H1 (cell line): ENCODE measurements around the gene PIEZO1. TPM values are rescaled to one million over a fixed set of nuclear protein-coding genes. Genes with fewer than 3 reads are reported as not detected.

Experiments
- CTCF ChIA-PET: fragments of 300-600 bp; sonication (Branson Sonifier 250); formaldehyde crosslinking; loops from one replicate; lab custom pipeline; 2021; ENCODE audit not compliant: partially characterized antibody; lab: Charles Lee
- POLR2A ChIA-PET: fragments of 300-600 bp; sonication (Branson Sonifier 250); formaldehyde crosslinking; loops from one replicate; lab custom pipeline; 2021; ENCODE audit warnings: inconsistent platforms; ENCODE audit not compliant: partially characterized antibody; lab: Charles Lee
- DNase-seq, 2 experiments: peaks; one replicate each; pipeline versions ENCODE4 v3.0.0 to v3.0.0-alpha.2; 2010 to 2022; ENCODE audit warnings: low spot score in 2 of 2, low read depth in 1 of 2, mixed read lengths in 1 of 2
- FAIRE-seq: peaks from 2 replicates; lab custom pipeline; 2011; peaks lifted over from hg19 to GRCh38; lab: Jason Lieb, UNC
- H2AFZ ChIP-seq: 2 replicates; pipeline ENCODE4 v1.8.1; 2012; ENCODE audit warnings: low read length, inconsistent platforms
- H2AK5ac ChIP-seq: 2 replicates; pipeline ENCODE4 v1.6.1; 2013; ENCODE audit warnings: low read depth, low read length
- H2BK120ac ChIP-seq: replicated peaks from 2 replicates; pipeline ENCODE3; 2013; ENCODE audit warnings: low read depth, low read length, inconsistent platforms
- H2BK12ac ChIP-seq: 2 replicates; pipeline ENCODE4 v1.6.1; 2013; ENCODE audit warnings: low read depth, low read length
- H2BK15ac ChIP-seq: 2 replicates; pipeline ENCODE4 v1.6.1; 2013; ENCODE audit warnings: low read length
- H2BK20ac ChIP-seq: 2 replicates; pipeline ENCODE4 v1.6.1; 2013; ENCODE audit warnings: low read length
- H2BK5ac ChIP-seq: 2 replicates; pipeline ENCODE4 v1.6.1; 2013; ENCODE audit warnings: low read depth, low read length
- H3K14ac ChIP-seq: 2 replicates; pipeline ENCODE4 v1.6.1; 2013; ENCODE audit warnings: inconsistent platforms; ENCODE audit not compliant: insufficient read length
- H3K18ac ChIP-seq: 2 replicates; pipeline ENCODE4 v1.6.1; 2013; ENCODE audit warnings: low read length; ENCODE audit errors: extremely low read depth
- H3K23ac ChIP-seq: 2 replicates; pipeline ENCODE4 v1.6.1; 2013; ENCODE audit warnings: inconsistent platforms; ENCODE audit not compliant: insufficient read length
- H3K23me2 ChIP-seq: 2 replicates; pipeline ENCODE4 v1.6.1; 2013; ENCODE audit warnings: low read depth, low read length
- H3K27ac ChIP-seq: 2 replicates; pipeline ENCODE4 v1.6.1; 2011; ENCODE audit warnings: low read depth, low read length, inconsistent platforms
- H3K27me3 ChIP-seq, 4 experiments: replicated peaks in 1 of 4; 1 replicate in 1 of 4; 2 replicates in 3 of 4; pipeline versions ENCODE4 v1.6.1 to v1.8.1; 2011 to 2013; ENCODE audit warnings: low read length in 3 of 4, mild to moderate bottlenecking in 3 of 4, inconsistent platforms in 2 of 4, mixed read lengths in 2 of 4, moderate library complexity in 1 of 4; ENCODE audit not compliant: control insufficient read depth in 3 of 4, insufficient read depth in 3 of 4; ENCODE audit errors: extremely low read depth in 1 of 4
- H3K36me3 ChIP-seq, 4 experiments: 2 replicates each; pipeline versions ENCODE4 v1.6.1 to v1.8.1; 2011 to 2013; ENCODE audit warnings: mild to moderate bottlenecking in 4 of 4, low read length in 3 of 4, moderate library complexity in 2 of 4, control low read depth in 1 of 4, inconsistent platforms in 1 of 4; ENCODE audit not compliant: insufficient read depth in 4 of 4, control insufficient read depth in 2 of 4
- H3K4ac ChIP-seq: replicated peaks from 2 replicates; pipeline ENCODE3; 2013; ENCODE audit warnings: low read length, low read depth, mixed read lengths, inconsistent platforms; ENCODE audit not compliant: insufficient read length
- H3K4me1 ChIP-seq, 4 experiments: replicated peaks in 1 of 4; 1 replicate in 1 of 4; 2 replicates in 3 of 4; pipeline versions ENCODE4 v1.6.1 to v1.8.1; 2011 to 2013; ENCODE audit warnings: low read length in 3 of 4, inconsistent platforms in 2 of 4, mixed read lengths in 1 of 4; ENCODE audit not compliant: insufficient read depth in 4 of 4, control insufficient read depth in 3 of 4
- H3K4me2 ChIP-seq, 2 experiments: 2 replicates each; pipeline versions ENCODE4 v1.6.1 to v1.8.1; 2011 to 2013; ENCODE audit warnings: low read depth in 2 of 2, low read length in 2 of 2, control low read depth in 1 of 2, inconsistent platforms in 1 of 2, mild to moderate bottlenecking in 1 of 2; ENCODE audit not compliant: insufficient read depth in 1 of 2
- H3K4me3 ChIP-seq, 4 experiments: fragments of 200-600, 300-600 bp in 1 of 4; sonication (generic), shearing (Covaris generic), sonication (Bioruptor Twin) in 1 of 4; 2 replicates each; pipeline versions ENCODE4 v1.5.1 to v1.8.1; 2011 to 2016; ENCODE audit warnings: low read length in 4 of 4, low read depth in 3 of 4, control low read depth in 2 of 4, inconsistent platforms in 2 of 4, mild to moderate bottlenecking in 2 of 4, mixed read lengths in 1 of 4, moderate library complexity in 1 of 4; ENCODE audit not compliant: insufficient read depth in 2 of 4; ENCODE audit errors: extremely low read depth in 1 of 4
- H3K56ac ChIP-seq: replicated peaks from 2 replicates; pipeline ENCODE3; 2013; ENCODE audit warnings: low read depth, mild to moderate bottlenecking, mixed read lengths, low read length, inconsistent platforms; ENCODE audit not compliant: insufficient read length
- H3K79me1 ChIP-seq: 2 replicates; pipeline ENCODE4 v1.6.1; 2013; ENCODE audit warnings: low read depth, low read length, control low read depth
- H3K79me2 ChIP-seq, 2 experiments: 2 replicates each; pipeline versions ENCODE4 v1.6.1 to v1.8.1; 2012 to 2013; ENCODE audit warnings: low read length in 2 of 2, mild to moderate bottlenecking in 2 of 2, inconsistent platforms in 1 of 2; ENCODE audit not compliant: insufficient read depth in 2 of 2, control insufficient read depth in 1 of 2
- H3K9ac ChIP-seq, 4 experiments: replicated peaks in 1 of 4; 1 replicate in 1 of 4; 2 replicates in 3 of 4; pipeline versions ENCODE4 v1.6.1 to v1.8.1; 2011 to 2013; ENCODE audit warnings: low read depth in 3 of 4, low read length in 3 of 4, control low read depth in 2 of 4, mild to moderate bottlenecking in 2 of 4, moderate library complexity in 2 of 4, inconsistent platforms in 1 of 4; ENCODE audit errors: extremely low read depth in 1 of 4
- H3K9me3 ChIP-seq, 2 experiments: 2 replicates each; pipeline versions ENCODE4 v1.6.1 to v1.8.1; 2012 to 2013; ENCODE audit warnings: mild to moderate bottlenecking in 2 of 2, moderate library complexity in 2 of 2, control low read depth in 1 of 2, inconsistent platforms in 1 of 2, low read depth in 1 of 2, low read length in 1 of 2, mixed read lengths in 1 of 2; ENCODE audit not compliant: insufficient read depth in 2 of 2
- H4K20me1 ChIP-seq, 2 experiments: replicated peaks in 1 of 2; 2 replicates each; pipeline versions ENCODE3 to v1.8.1; 2011 to 2013; ENCODE audit warnings: inconsistent platforms in 2 of 2, low read length in 2 of 2, mild to moderate bottlenecking in 1 of 2; ENCODE audit not compliant: insufficient read depth in 2 of 2, control insufficient read depth in 1 of 2
- H4K5ac ChIP-seq: 2 replicates; pipeline ENCODE4 v1.6.1; 2013; ENCODE audit warnings: low read length, low read depth, mixed read lengths, inconsistent platforms; ENCODE audit not compliant: insufficient read length
- H4K8ac ChIP-seq: 2 replicates; pipeline ENCODE4 v1.8.0; 2013; ENCODE audit warnings: mild to moderate bottlenecking, moderate library complexity, low read length, inconsistent platforms; ENCODE audit not compliant: insufficient read depth; ENCODE audit errors: extremely low read depth
- H4K91ac ChIP-seq: replicated peaks from 2 replicates; pipeline ENCODE3; 2013; ENCODE audit warnings: low read length, mixed read lengths, inconsistent platforms; ENCODE audit not compliant: insufficient read length
- EP300 ChIP-seq, 2 experiments: IDR thresholded peaks; 1 replicate in 1 of 2; 2 replicates in 1 of 2; pipeline ENCODE4 v1.6.1; 2011 to 2012; ENCODE audit warnings: low read depth in 2 of 2, low read length in 2 of 2, mild to moderate bottlenecking in 2 of 2, borderline replicate concordance in 1 of 2, inconsistent platforms in 1 of 2, moderate library complexity in 1 of 2
- HDAC2 ChIP-seq, 2 experiments: fragments of 300-600 bp in 1 of 2; sonication (generic) in 1 of 2; IDR thresholded peaks; 2 replicates each; pipeline ENCODE4 v1.6.1; 2011 to 2012; ENCODE audit warnings: low read depth in 2 of 2, low read length in 2 of 2, mild to moderate bottlenecking in 2 of 2, moderate library complexity in 2 of 2, borderline replicate concordance in 1 of 2, inconsistent platforms in 1 of 2
- KDM1A ChIP-seq: fragments of 200-600, 300-600 bp; sonication (generic); IDR thresholded peaks from 2 replicates; pipeline ENCODE4 v1.7.1; 2016; ENCODE audit warnings: mild to moderate bottlenecking, low read length, borderline replicate concordance
- SAP30 ChIP-seq: fragments of 300-600 bp; sonication (generic); IDR thresholded peaks from 2 replicates; pipeline ENCODE4 v1.7.1; 2012; ENCODE audit warnings: low read length, moderate library complexity, mild to moderate bottlenecking, inconsistent platforms; ENCODE audit not compliant: insufficient read depth, insufficient replicate concordance
- WGBS, 2 experiments: shearing (Covaris generic) in 1 of 2; methylation state at CpG; one replicate each; pipeline versions ENCODE4 v1.1.6 to v1.1.7; 2013 to 2015; ENCODE audit warnings: low lambda C conversion rate in 2 of 2, mixed read lengths in 2 of 2, inconsistent platforms in 1 of 2, low coverage in 1 of 2, missing lambda C conversion rate in 1 of 2; ENCODE audit not compliant: insufficient replicate concordance in 2 of 2, insufficient coverage in 1 of 2, insufficient read length in 1 of 2; ENCODE audit errors: extremely low coverage in 1 of 2, missing lambda C conversion rate in 1 of 2; 5-methylcytosine and 5-hydroxymethylcytosine counted together
- polyA plus RNA-seq, 7 experiments: library from polyadenylated mRNA; depleted of rRNA in 3 of 7; stranded (reverse) in 5 of 7; unstranded in 2 of 7; fragments of >200 nt in 5 of 7; fragments of 200-250 nt in 2 of 7; gene quantifications; 1 replicate in 5 of 7; 2 replicates in 1 of 7; 4 replicates in 1 of 7; pipeline versions ENCODE4 v1.2.1 to v1.2.3, GENCODE V29; 2011 to 2013; ENCODE audit warnings: missing spikeins in 2 of 7, mixed read lengths in 2 of 7
- total RNA-seq: library from RNA; stranded (reverse); fragmentation: NEBNext Ultra II Directional; extraction: Animal tissue kit (Norgen Biotek cat#: 25700); gene quantifications from 2 replicates; pipeline ENCODE4 v1.2.1, GENCODE V29; 2021

PIEZO1 gene
- total and polyA plus RNA-seq, 2 of the 8 experiments (the other 6 are each of a cell fraction or from before 2014, with no cell fraction given) = 42.3 to 67.5 TPM

DNA sequence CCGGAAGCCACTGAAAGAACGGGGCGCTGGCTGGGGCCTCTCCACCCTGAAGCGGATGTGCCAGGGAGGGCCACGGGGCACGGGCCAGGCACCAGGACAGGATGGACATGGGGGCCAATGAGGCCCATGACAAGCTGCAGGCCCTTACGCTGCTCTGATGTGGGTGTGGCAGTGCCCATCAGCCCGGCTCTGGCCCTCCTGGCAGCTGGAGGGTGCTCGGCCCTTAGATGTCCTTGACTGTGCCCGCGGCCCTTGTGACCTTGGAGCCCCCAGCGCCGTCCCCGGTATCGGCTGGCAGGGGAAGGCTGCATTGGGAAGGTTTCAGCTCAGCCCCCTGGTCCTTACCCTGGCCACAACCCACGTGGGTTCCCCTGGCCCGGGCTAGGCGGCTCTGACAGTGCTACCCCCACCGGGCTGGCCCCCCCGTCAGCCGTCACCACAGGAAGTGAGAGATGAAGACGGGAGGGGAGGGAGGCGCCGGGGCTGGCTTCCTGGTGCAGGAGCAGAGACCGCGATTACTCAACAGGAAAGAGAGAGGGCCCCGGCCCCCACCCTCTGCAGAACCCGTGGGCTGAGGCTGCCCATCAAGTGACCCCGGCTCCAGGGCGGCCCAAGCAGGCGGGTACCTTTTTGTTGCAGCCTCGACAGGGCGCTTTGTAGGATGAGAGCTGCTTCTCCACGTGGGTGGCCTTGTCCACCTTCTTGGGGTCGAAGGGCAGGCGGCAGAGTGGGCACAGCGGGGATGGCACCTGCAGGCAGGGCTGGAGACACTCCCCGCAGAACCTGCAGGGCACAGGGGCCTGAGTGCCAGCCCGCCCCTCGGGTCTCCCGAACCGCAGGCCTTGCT is 84.2 kb downstream of the PIEZO1 start:
- H2BK15ac ChIP-seq = no peak overlapping the region
- no peak overlapping the region for H2BK120ac ChIP-seq
- peaks cover 0 to 17% of the 10 kb centered on the region in 2 experiments; a peak in 2 of 4 replicates for H3K79me2 ChIP-seq
- H3K36me3 ChIP-seq = peaks cover 0 to 15% (median 4%) of the 10 kb centered on the region in 4 experiments; a peak in 4 of 8 replicates
- no peak overlapping the region for H4K91ac ChIP-seq
- H3K23ac ChIP-seq = no peak overlapping the region
- H4K8ac ChIP-seq = peak overlapping the region; percentile 47; the same call in 1 of the 2 replicates
- no peak overlapping the region for H3K14ac ChIP-seq
- POLR2A ChIA-PET = interaction anchor here (1.0 to 1.2 kb wide), 4 partner anchors 15 to 60 kb away, joined by 3 read pairs; partner anchors contain the start of gene MVD
- peaks cover 7% of the 10 kb centered on the region; the same call in 1 of the 2 replicates for H3K79me1 ChIP-seq
- H3K4me2 ChIP-seq = no peak overlapping the region
- H2AK5ac ChIP-seq = no peak overlapping the region
- no peak overlapping the region for H2BK5ac ChIP-seq
- H4K5ac ChIP-seq = no peak overlapping the region
- no peak overlapping the region for H2BK12ac ChIP-seq
- no peak overlapping the region for H3K56ac ChIP-seq
- no peak overlapping the region for H3K27ac ChIP-seq
- H3K4me3 ChIP-seq = no peak overlapping the region
- 85% methylated on average over 37 of the region's 42 CpGs; no CpG with 5 or more reads in 1 of the 2 experiments for WGBS, 2 experiments
- H3K9ac ChIP-seq = no peak overlapping the region
- H3K4me1 ChIP-seq = peaks cover 0 to 6% (median 3%) of the 10 kb centered on the region in 4 experiments; a peak in 3 of 7 replicates
- CTCF ChIA-PET = interaction anchor here (0.9 to 2.2 kb wide), 6 partner anchors 13 to 1172 kb away, joined by 3 to 7 read pairs (median 6); partner anchors contain the start of gene TCF25
- no peaks in the 10 kb centered on the region for H3K9me3 ChIP-seq
- no peak for DNase-seq
- FAIRE-seq = no peak
- H2BK20ac ChIP-seq = no peak overlapping the region
- H2AFZ ChIP-seq = no peak overlapping the region
- no peaks in the 10 kb centered on the region for H3K27me3 ChIP-seq
- H3K4ac ChIP-seq = no peak overlapping the region
- H3K23me2 ChIP-seq = peaks cover 8% of the 10 kb centered on the region; the same call in 1 of the 2 replicates
- no peak overlapping the region for H3K18ac ChIP-seq
- H4K20me1 ChIP-seq = peaks cover 2 to 4% of the 10 kb centered on the region in 2 experiments
- no peak for TF ChIP-seq HDAC2 (IDR thresholded peaks at IDR 0.05; ENCODE audit: borderline replicate concordance in 1 of 2, low read depth in 2 of 2, low read length in 2 of 2)
- TF ChIP-seq KDM1A = no peak
- no peak for TF ChIP-seq EP300 (IDR thresholded peaks at IDR 0.05; ENCODE audit: borderline replicate concordance in 1 of 2, low read depth in 2 of 2, low read length in 2 of 2)
- no peak for TF ChIP-seq SAP30
